GM18858 (cell line): ENCODE results near the gene PCNX3.
"Not testable (repeated sequence)": the region's sequence is repeated elsewhere in the genome, so short reads cannot be mapped to it uniquely, and the experiment has no call there.

Source experiments
- ATAC-seq: cut with Tn5 transposase; IDR thresholded peaks from one replicate; pipeline ENCODE4 v1.9.1; 2021; ENCODE audit not compliant: unreplicated experiment

Gene PCNX3

DNA sequence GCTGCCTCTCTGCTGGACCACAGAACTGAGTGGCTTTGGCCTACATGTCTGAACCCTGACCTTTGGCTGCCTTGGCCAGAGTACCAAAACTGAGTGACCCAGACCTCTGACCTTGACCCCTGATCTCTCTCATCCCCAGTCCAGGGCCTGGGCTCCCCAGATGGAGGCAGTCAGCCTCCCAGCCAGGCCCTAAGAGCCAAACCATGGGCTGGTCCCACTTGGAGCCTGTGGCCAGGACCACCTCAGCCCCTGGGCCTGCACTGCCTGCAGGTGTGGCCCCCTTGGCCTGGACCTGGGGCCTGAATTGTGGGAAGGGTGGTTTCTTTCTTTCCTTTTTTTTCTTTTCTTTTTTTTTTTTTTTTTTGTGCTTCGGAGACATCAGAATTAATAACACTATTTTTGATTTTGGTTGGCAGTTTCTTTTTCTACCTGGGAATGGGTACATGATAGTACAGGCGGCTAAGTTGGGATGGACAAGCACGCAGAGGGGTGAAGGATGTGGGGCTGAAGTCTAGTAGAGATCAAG is 21.5 kb downstream of the PCNX3 start:
- no peak for ATAC-seq

DNA sequence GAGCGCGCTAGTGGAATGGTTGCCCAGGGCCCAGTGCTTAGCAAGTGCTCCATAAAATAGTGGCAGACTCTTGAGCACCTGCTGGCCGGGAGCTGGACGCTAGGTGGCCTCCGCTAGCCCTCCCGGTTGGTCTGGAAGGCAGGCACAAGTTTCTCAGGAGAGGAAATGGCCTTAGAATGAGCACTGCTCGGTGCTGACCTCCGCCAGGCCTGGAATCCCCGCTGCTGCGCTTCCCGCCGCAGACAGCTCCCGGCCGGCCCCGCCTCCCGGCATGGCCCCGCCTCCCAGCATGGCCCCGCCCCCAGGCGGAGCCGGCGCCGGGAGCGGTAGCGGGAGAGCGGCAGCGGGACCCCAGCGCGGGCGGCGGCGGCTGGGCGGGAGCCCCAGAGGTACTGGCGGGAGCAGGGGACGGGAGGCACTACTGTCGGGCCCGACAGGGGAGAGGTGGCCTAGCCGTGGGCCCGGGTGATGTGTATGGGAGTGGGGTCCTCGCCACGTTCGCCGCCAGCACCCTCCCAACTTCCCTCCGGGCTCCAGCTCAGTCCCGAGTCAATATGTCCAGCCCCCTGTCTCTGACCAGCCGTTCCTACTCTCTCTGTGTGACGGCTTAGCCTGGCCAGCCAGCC is 22.3 kb downstream of the PCNX3 start, which contains the start of gene SIPA1:
Gene SIPA1, plus strand, starts transcription at position 308 of the 626 bp plus-strand sequence. CDS start 2,821 bp downstream, outside the sequence.
- ATAC-seq = no peak

DNA sequence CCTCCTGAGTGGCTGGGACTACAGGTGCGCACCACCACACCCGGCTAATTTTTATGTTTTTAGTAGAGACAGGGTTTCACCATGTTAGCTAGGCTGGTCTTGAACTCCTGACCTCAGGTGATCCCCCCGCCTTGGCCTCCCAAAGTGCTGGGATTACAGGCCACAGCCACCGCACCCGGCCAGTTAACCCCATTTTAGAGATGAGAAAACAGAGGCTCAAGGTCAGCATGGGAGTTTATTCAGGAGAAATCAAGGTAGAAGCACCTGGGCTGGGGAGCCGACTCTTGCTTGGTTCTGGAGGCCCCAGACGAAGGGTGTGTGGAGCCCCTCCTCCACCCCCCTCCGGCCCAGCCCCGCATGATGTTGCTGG is 23.6 kb downstream of the PCNX3 start:
- not testable (repeated sequence) for ATAC-seq

DNA sequence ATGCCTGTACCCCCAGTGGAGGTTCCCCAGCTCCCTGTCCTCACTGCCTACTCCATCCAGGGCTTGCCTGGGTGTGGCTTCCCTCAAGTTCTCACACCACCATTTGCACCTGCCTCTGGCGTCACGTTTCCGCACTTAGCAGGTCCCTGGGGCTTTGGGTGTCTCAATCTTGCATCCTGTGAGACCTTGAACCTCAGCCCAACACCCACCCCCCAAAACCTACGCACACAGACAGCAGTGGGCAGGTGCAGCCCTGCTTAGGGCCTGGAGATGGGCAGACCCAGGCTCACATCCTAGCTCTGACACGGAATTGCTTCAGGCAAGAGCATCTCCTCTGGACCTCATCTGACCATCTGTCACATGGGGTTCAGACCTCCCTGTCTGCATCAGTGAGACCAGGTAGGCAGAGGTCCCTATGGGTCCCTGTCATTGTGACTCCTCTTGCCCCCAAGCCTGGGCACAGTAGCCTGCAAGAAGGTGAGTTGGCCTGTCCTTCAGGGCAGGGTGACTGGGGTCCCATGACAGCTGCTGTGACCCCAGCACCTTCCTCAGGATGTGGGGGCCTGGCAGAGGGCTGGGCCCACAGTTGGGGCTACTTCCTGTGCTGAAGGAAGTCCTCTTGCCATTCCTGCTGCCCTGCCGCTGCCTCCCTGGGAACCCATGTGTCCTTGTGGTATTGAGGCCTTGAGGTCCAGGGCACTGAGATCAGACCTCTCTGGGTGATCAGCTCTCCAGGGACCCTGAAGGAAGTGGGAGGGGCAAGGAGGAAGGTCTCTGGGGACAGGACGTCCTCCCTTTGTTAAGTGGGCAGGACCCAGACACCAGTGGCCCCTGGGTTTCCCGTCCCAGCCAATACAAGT is 24.3 kb downstream of the PCNX3 start:
- ATAC-seq = no peak

DNA sequence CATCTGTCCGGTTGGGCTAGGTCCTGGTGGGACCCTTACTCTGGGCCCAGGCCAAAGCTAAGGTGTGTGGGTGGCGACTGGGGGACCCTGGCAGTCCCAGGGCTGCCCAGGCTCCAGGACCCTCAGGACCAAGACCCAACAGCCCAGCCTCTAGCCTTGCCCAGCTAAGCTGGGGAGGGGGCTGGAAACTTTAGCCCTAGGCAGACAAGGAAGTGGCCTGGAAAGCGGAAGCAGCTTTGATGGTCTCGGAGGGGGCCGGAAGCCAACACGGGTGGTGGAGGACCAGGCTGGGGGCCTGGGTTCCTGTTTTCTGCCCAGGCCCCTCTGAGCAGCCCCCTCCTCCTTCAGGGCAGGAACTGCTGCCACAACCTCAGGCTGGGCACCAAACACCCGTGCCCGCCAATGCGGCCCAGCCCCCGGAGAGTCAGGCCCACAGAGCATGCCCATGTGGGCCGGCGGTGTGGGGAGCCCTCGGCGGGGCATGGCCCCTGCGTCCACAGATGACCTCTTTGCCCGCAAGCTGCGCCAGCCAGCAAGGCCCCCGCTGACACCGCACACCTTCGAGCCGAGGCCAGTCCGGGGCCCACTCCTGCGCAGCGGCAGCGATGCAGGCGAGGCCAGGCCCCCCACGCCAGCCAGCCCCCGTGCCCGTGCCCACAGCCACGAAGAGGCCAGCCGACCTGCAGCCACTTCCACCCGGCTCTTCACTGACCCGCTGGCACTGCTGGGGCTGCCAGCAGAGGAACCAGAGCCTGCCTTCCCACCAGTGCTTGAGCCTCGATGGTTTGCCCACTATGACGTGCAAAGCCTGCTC is 25.1 kb downstream of the PCNX3 start:
- no peak for ATAC-seq

DNA sequence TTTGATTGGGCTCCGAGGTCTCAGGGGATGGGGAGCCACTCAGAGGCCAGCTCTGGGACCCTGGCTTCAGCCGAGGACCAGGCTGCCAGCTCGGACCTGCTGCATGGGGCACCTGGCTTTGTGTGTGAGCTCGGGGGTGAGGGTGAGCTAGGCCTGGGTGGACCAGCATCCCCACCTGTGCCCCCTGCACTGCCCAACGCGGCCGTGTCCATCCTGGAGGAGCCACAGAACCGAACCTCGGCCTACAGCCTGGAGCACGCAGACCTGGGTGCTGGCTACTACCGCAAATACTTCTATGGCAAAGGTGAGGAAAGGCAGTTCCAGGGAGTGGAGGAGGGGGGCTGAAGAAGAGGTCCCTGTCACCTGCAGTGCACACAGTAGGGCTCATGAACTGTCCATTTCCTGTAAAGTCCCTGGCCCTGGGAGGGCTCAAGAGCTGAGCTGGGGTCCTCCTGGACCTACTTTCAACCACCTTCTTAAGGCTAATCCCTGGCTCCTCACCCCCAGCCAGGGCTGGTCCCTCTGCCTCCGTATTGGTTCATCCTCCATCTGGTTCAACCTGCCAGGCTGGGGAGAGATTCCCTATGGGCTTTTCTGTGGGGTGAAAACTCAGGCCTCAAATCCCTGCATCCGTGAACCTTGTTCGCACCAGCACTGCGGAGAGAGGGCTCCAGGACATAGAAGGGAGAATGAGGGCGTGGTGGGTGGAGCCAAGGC is 25.9 kb downstream of the PCNX3 start:
- no peak for ATAC-seq

DNA sequence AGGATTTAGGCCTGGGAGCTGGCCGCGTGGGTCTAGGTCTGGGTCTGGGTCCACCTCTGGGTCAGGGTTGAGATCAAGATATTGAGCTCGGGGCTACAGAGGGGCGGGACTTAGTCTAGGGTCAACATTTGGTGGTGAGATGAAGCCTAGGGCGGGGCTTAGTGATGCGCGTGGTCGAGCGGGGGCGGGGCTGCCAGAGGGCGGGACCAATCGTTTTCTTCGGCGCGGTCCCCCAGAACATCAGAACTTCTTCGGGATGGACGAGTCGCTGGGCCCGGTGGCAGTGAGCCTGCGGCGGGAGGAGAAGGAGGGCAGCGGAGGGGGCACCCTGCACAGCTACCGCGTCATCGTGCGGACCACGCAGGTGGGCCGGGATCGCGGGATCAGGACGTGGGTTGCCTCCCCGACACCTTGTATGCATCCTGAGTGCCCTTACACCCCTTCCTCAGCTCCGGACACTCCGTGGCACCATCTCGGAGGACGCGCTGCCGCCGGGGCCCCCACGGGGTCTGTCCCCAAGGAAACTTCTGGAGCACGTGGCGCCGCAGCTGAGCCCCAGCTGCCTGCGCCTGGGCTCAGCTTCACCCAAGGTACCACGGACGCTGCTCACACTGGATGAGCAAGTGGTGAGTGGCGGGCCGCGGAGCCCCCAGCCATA is 26.6 kb downstream of the PCNX3 start:
- ATAC-seq = no peak

DNA sequence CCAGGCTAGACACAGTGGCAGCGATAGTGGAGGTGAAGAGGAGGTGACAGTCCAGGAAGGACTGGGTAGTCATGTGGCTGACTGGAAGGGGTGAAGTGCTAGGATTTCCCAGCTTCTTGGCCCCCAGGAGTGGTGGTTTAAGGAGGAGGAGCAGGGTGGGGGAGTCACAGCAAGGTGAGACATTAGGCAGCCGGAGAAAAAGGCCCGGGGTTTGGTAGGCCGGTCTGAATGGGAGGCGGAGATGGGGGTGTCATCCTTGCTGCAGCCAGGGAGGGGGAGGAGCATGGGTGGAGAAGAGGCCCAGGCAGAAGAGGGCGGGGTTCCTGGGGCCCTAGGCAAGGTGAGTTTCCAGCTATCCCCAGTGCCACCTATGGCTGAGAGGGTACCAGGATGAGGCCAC is 28.4 kb downstream of the PCNX3 start:
- ATAC-seq = no peak

DNA sequence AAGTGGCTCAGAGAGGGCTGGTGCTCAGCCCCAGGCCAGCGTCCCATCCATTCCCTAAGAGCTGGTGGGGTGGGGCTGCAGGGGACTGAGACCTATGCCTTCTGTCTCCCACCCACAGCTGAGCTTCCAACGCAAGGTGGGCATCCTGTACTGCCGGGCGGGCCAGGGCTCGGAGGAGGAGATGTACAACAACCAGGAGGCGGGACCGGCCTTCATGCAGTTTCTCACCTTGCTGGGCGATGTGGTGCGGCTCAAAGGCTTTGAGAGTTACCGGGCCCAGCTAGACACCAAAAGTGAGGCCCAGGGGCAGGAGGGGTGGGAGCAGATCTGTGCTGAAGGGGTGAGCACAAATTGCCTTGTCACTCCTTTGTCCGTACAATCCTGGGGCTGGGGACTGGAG is 29.3 kb downstream of the PCNX3 start:
- no peak for ATAC-seq

DNA sequence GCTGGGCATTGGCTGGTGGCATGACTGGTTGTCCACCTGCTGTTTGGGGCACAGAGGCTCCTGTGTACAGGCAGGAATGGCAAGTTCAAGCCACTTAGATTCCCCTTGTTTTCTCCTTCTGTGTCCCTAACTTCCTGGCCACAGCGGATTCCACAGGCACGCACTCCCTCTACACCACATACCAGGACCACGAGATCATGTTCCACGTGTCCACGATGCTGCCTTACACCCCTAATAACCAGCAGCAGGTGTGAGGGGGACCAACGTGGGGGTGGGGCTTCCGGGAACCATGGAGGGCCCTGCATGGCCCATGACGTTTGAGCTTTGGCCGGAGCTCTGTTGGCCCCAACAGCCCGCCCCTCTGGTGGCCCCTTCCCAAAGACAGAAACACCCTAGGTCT is 30.1 kb downstream of the PCNX3 start:
- no peak for ATAC-seq

DNA sequence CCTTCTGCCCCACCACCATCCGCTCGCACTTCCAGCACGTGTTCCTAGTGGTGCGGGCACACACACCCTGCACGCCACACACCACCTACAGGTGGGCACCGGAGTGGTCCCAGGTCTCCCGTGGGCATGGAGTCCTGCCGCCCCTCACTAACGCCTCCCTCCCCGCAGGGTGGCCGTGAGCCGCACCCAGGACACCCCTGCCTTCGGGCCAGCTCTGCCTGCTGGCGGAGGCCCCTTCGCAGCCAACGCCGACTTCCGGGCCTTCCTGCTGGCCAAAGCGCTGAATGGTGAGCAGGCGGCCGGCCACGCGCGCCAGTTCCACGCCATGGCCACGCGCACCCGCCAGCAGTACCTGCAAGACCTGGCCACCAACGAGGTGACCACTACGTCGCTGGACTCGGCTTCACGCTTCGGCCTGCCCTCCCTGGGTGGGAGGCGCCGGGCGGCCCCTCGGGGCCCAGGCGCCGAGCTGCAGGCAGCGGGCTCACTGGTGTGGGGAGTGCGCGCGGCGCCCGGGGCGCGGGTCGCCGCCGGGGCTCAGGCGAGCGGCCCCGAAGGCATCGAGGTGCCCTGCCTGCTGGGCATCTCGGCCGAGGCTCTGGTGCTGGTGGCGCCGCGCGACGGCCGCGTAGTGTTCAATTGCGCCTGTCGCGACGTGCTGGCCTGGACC is 30.8 kb downstream of the PCNX3 start:
- no peak for ATAC-seq

DNA sequence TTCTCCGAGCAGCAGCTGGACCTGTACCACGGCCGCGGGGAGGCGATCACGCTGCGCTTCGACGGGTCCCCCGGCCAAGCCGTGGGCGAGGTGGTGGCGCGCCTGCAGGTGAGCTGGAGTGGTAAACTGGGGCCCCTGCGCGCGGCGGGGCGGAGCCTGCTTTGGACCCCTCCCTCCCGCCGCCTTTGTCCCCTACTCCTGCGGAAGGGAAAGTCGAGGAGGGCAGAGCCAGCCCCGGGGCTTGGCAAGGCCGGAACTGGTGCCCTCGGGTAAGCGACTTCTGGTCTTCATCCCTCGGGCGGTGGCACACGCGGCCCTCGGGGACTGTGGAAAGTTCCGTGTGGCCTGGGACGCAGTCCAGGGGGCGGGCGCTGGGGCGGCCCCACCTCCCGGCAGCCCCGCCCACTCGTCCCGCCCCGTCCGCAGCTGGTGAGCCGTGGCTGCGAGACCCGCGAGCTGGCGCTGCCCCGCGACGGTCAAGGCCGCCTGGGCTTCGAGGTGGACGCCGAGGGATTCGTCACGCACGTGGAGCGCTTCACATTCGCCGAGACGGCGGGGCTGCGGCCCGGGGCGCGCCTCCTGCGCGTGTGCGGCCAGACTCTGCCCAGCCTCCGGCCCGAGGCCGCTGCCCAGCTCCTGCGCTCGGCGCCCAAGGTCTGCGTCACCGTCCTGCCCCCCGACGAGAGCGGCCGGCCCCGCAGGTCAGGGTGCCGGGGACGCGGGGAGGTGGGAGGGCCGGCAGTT is 31.6 kb downstream of the PCNX3 start:
- ATAC-seq = no peak

DNA sequence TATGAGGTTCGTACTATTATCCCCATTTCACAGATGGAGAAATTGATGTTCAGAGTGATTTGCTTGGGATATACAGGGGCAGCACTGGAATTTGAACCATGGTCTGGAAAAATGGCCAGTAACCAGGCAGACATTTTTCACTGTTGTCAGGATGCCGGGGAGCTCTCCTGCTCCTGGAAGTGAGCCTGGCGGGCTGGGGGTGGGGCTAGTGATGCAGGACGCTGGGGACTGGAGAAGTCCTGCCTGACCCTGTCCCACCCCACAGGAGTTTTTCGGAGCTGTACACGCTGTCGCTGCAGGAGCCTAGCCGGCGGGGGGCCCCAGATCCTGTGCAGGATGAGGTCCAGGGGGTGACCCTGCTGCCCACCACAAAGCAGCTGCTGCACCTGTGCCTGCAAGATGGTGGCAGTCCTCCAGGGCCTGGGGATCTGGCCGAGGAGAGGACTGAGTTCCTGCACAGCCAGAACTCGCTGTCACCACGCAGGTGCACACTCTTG is 33.5 kb downstream of the PCNX3 start:
- no peak for ATAC-seq

DNA sequence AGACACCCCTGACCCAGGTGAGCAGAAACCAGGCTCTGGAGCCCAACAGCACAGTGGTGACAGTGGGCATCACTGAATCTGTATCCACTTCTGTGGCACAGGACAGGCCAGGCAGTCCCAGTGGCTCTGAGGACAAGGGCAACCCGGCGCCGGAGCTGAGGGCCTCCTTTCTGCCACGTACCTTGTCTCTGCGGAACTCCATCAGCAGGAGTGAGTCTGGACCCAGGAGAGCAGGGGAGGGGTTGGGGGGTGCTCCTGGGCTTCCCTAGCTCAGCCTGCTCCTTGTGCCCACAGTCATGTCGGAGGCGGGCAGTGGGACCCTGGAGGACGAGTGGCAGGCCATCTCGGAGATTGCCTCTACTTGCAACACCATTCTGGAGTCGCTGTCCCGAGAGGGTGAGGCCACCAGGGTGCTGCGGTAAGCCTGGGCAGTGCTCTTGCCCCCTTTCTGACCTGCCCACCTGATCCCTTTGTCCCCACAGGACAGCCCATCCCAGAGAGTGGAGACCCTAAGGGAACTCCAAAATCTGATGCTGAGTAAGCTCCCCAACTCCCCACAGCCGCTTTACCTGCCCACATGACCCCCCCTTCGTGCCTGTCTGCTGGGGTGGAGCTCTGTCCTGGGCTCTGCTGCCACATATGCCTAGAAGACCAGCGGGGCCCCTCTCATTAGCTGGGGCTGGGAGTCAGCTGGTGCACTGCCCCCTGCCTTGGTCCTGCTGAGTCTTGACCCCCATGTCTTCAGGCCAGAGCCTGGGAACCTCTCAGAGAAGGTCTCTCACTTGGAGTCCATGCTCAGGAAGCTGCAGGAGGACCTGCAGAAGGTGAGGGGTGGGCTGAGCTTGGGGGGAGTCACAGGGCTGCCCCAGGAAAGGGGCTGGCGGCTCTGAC is 34.3 kb downstream of the PCNX3 start:
- ATAC-seq = no peak

DNA sequence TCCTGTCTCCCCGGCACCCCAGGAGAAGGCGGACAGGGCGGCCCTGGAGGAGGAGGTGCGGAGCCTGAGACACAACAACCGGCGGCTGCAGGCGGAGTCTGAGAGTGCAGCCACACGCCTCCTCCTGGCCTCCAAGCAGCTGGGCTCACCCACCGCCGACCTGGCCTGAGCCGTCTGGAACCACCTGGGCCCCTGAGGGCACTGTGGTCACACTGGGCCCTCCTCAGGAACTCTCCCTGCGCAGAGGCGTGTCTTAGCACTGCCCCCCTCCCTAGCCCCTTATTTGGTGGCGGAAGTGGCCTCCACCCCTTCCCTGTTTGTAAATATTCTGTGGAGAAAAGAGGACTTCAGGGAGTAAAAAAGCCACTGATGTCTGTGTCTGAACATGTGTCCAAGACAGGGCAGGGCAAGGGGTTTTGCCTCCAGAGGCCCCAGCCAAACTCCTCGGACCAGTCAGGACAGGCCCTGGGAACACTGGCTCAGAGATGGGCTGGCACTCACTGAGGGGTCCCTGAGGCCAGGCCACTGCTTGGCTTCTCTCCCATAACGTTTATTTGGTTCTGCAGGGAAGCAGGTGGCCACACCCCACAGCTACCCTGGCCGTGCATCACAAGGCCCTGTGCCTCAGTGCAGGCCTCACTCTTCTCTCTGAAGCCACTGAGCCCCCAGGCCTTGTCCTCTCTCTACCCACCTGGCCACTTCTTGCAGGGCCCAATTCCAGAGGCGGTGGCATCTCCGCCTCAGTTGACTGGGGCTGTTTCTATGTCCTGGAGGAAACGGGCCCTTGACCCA is 35.2 kb downstream of the PCNX3 start:
- no peak for ATAC-seq

DNA sequence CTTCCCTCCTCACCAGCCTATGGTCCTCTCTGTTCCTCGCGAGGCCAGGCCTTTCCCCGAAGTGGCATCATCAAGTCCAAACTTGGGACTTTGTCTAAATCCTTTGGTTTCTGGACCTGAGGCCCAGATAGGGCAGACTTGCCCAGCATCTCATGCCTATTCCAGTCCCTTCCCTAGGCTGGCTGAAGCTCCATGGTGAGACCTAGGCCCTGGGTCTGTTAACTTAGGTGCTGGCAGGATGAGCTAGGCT is 35.7 kb downstream of the PCNX3 start:
- no peak for ATAC-seq
